IMR-90 (cell line): ENCODE results near the gene ARNT2. TPM values are rescaled to one million over a fixed set of nuclear protein-coding genes. Genes with fewer than 3 reads are reported as not detected.
A peak's percentile ranks its signal among the peaks of the same experiment; 100 is the strongest.

Experiments
- ATAC-seq: fragments of 200-7000 bp; cut with Tn5 transposase; 2 replicates; pipeline ENCODE4 v1.9.1; 2020; ENCODE audit warnings: low read depth, mild to moderate bottlenecking, moderate library complexity
- BruUV-seq: library from RNA; stranded (reverse); fragments of 400-500 nt; replicated peaks from 2 replicates; lab custom pipeline; 2021; lab: Mats Ljungman, UMichigan
- CTCF ChIA-PET: fragments of 300-600 bp; formaldehyde crosslinking; extraction: SDS; loops from one replicate; lab custom pipeline; 2021; ENCODE audit warnings: antibody characterized with exemption; lab: Yijun Ruan, JAX
- POLR2A ChIA-PET: fragments of 300-600 bp; sonication (Branson Sonifier 250); formaldehyde crosslinking; loops from one replicate; lab custom pipeline; 2022; ENCODE audit warnings: antibody characterized with exemption; ENCODE audit not compliant: unreplicated experiment; lab: Charles Lee
- DNase-seq: peaks from one replicate; pipeline ENCODE4 v3.0.0; 2013
- H2AFZ ChIP-seq: replicated peaks from 2 replicates; pipeline ENCODE3; 2013; ENCODE audit warnings: low read length, mild to moderate bottlenecking; ENCODE audit not compliant: poor library complexity
- H2AK5ac ChIP-seq: 2 replicates; pipeline ENCODE4 v1.6.1; 2013; ENCODE audit warnings: low read depth, low read length, inconsistent platforms
- H2AK9ac ChIP-seq: replicated peaks from 2 replicates; pipeline ENCODE3; 2013; ENCODE audit warnings: mild to moderate bottlenecking, low read depth, low read length, moderate library complexity; ENCODE audit not compliant: poor library complexity
- H2BK120ac ChIP-seq: 2 replicates; pipeline ENCODE4 v1.6.1; 2013; ENCODE audit warnings: low read depth, low read length, inconsistent platforms
- H2BK15ac ChIP-seq: 3 replicates; pipeline ENCODE4 v1.6.1; 2013; ENCODE audit warnings: low read depth, low read length, inconsistent platforms
- H2BK20ac ChIP-seq: 2 replicates; pipeline ENCODE4 v1.6.1; 2013; ENCODE audit warnings: low read depth, mild to moderate bottlenecking, inconsistent platforms, low read length, moderate library complexity
- H2BK5ac ChIP-seq: 2 replicates; pipeline ENCODE4 v1.6.1; 2013; ENCODE audit warnings: mild to moderate bottlenecking, low read depth, low read length, inconsistent platforms; ENCODE audit not compliant: poor library complexity, severe bottlenecking
- H3K14ac ChIP-seq: replicated peaks from 2 replicates; pipeline ENCODE4 v1.6.1; 2013; ENCODE audit warnings: low read depth, low read length, inconsistent platforms
- H3K18ac ChIP-seq: 2 replicates; pipeline ENCODE4 v1.6.1; 2013; ENCODE audit warnings: low read depth, low read length, control low read depth
- H3K23ac ChIP-seq: 2 replicates; pipeline ENCODE4 v1.6.1; 2013; ENCODE audit warnings: low read depth, low read length, inconsistent platforms
- H3K27ac ChIP-seq: 2 replicates; pipeline ENCODE4 v1.5.1; 2013; ENCODE audit warnings: mild to moderate bottlenecking, control low read depth, low read length; ENCODE audit not compliant: insufficient read depth
- H3K27me3 ChIP-seq: 2 replicates; pipeline ENCODE4 v1.6.1; 2013; ENCODE audit warnings: low read length; ENCODE audit not compliant: control insufficient read depth, insufficient read depth
- H3K36me3 ChIP-seq: 2 replicates; pipeline ENCODE4 v1.6.1; 2013; ENCODE audit warnings: low read length, mixed read lengths; ENCODE audit not compliant: control insufficient read depth, insufficient read depth
- H3K4ac ChIP-seq: 2 replicates; pipeline ENCODE4 v1.6.1; 2013; ENCODE audit warnings: low read depth, low read length, inconsistent platforms
- H3K4me1 ChIP-seq: 2 replicates; pipeline ENCODE4 v1.6.1; 2013; ENCODE audit warnings: low read length, mixed read lengths; ENCODE audit not compliant: control insufficient read depth, insufficient read depth
- H3K4me2 ChIP-seq: 2 replicates; pipeline ENCODE4 v1.6.1; 2013; ENCODE audit warnings: low read depth, mild to moderate bottlenecking, control low read depth, low read length, moderate library complexity
- H3K4me3 ChIP-seq: 2 replicates; pipeline ENCODE4 v1.5.1; 2013; ENCODE audit warnings: low read depth, mild to moderate bottlenecking, control low read depth, low read length, moderate library complexity; ENCODE audit not compliant: insufficient read depth
- H3K56ac ChIP-seq: 2 replicates; pipeline ENCODE4 v1.6.1; 2013; ENCODE audit warnings: low read length, inconsistent platforms; ENCODE audit not compliant: insufficient read depth; ENCODE audit errors: extremely low read depth
- H3K79me1 ChIP-seq, 2 experiments: 2 replicates each; pipeline ENCODE4 v1.6.1; 2013; ENCODE audit warnings: low read length in 2 of 2, inconsistent platforms in 1 of 2, low read depth in 1 of 2
- H3K9ac ChIP-seq: 2 replicates; pipeline ENCODE4 v1.6.1; 2013; ENCODE audit warnings: low read depth, low read length, control low read depth
- H3K9me1 ChIP-seq: 2 replicates; pipeline ENCODE4 v1.6.1; 2013; ENCODE audit warnings: low read length, inconsistent platforms; ENCODE audit not compliant: insufficient read depth
- H3K9me3 ChIP-seq: 2 replicates; pipeline ENCODE4 v1.6.1; 2013; ENCODE audit warnings: low read length; ENCODE audit not compliant: control insufficient read depth, insufficient read depth
- H4K20me1 ChIP-seq: 2 replicates; pipeline ENCODE4 v1.6.1; 2013; ENCODE audit warnings: low read length, inconsistent platforms; ENCODE audit not compliant: insufficient read depth
- H4K5ac ChIP-seq: 2 replicates; pipeline ENCODE4 v1.6.1; 2013; ENCODE audit warnings: mild to moderate bottlenecking, low read depth, low read length, control low read depth
- H4K8ac ChIP-seq, 2 experiments: 2 replicates each; pipeline ENCODE4 v1.6.1; 2013; ENCODE audit warnings: low read depth in 2 of 2, low read length in 2 of 2, control low read depth in 1 of 2, inconsistent platforms in 1 of 2
- H4K91ac ChIP-seq: 2 replicates; pipeline ENCODE4 v1.6.1; 2013; ENCODE audit warnings: low read depth, low read length, inconsistent platforms; ENCODE audit not compliant: insufficient read depth
- CEBPB ChIP-seq: IDR thresholded peaks from 2 replicates; pipeline ENCODE4 v1.6.1; 2012; ENCODE audit warnings: low read depth, low read length, improper control_type of control experiment
- MAZ ChIP-seq: IDR thresholded peaks from 2 replicates; pipeline ENCODE4 v1.6.1; 2012; ENCODE audit warnings: low read depth, mild to moderate bottlenecking, low read length, improper control_type of control experiment, moderate library complexity, borderline replicate concordance
- WGBS, 2 experiments: methylation state at CpG; one replicate each; pipeline versions ENCODE4 v1.1.5 to v1.1.7; 2013; ENCODE audit warnings: missing lambda C conversion rate in 2 of 2; ENCODE audit not compliant: insufficient read length in 1 of 2; ENCODE audit errors: extremely low coverage in 2 of 2; 5-methylcytosine and 5-hydroxymethylcytosine counted together
- dilution Hi-C: fragments of 300-500 bp; cut with HindIII; formaldehyde crosslinking; loops from one replicate; pipeline ENCODE4 v1.14.3; 2018; ENCODE audit warnings: low sequenced_read_pairs; ENCODE audit not compliant: unreplicated experiment
- in situ Hi-C: fragments of 300-500 bp; cut with MboI; formaldehyde crosslinking; loops from 3 replicates; pipeline ENCODE4 v1.14.3; 2019; ENCODE audit warnings: low sequenced_read_pairs, inconsistent platforms, mixed read lengths
- intact Hi-C: fragments of 100-400 bp; cut with micrococcal nuclease; formaldehyde crosslinking; loops from 2 replicates; pipeline ENCODE4 v1.10.0; 2022
- polyA plus RNA-seq, 3 experiments: library from polyadenylated mRNA; depleted of rRNA; stranded (reverse); fragments of >200 nt; gene quantifications; 2 replicates each; pipeline ENCODE4 v1.2.3, GENCODE V29; 2012; ENCODE audit warnings: low replicate concordance in 1 of 3
- total RNA-seq: library from RNA; depleted of rRNA; stranded (reverse); fragments of >200 nt; gene quantifications from 2 replicates; pipeline ENCODE4 v1.2.3, GENCODE V29; 2012
- TF ChIP-seq, protein P1 (sequence below): conservative IDR thresholded peaks from 2 replicates; pipeline ENCODE4 v1.5.1; 2012; ENCODE audit warnings: mild to moderate bottlenecking, low read depth, low read length, improper control_type of control experiment

Gene ARNT2
- total and polyA plus RNA-seq, 2 of the 4 experiments (the other 2 are of a cell fraction) = 18.2 to 19.0 TPM

DNA sequence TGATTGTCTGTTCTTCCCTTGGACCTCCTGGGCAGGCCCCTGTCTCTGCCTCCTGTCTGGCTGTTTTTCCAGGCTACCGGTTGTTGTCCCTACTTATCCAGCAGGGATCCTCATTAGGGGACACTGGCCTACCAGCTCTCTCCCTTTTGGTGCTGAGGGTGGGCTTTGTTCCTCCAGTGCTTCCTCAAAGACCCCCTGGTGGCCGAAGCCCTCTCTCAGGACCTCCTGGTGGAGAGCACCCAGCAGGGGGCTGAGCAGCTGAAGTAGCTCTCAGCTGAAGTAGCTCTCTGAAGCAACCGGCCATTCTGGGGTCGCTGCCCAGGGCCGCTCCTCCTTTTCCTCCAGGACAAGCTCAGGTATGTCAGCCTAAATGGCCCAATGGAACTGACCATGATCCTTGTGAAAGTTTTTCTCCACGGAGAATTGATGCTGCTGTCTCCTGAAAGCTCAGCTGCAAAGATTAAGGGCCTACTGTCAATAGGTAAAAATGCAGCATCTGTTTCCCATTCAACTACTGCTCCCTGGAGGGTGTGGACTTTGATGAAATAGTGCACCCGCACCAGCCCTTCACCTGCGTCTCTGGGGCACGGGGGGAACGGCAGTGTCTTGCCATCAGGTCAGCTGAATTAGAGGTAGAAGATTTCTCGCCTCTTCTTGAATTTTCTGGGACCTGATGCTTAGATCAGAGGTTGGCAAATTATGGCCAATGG is 27.6 kb downstream of the ARNT2 start:
- WGBS, 2 experiments = 71% methylated on average over 2 of the region's 11 CpGs; no CpG with 5 or more reads in 1 of the 2 experiments

More for the DNA sequence above, 27.6 kb downstream of the ARNT2 start:
- DNase-seq (no peak), ATAC-seq (no peak)
- no peak overlapping the region for H3K27ac ChIP-seq
- H3K14ac ChIP-seq = no peak overlapping the region
- H2BK120ac ChIP-seq = no peak overlapping the region
- dilution Hi-C loops (no loop called here), in situ Hi-C loops (no loop called here), intact Hi-C loops (no loop called here)
- no peak overlapping the region for H4K5ac ChIP-seq
- H2BK5ac ChIP-seq = no peak overlapping the region
- H3K9me3 ChIP-seq = no peaks in the 10 kb centered on the region
- POLR2A ChIA-PET = interaction anchor here (0.6 kb wide), 1 partner anchor 13 kb away, joined by 12 read pairs; no protein-coding TSS in a partner anchor
- TF ChIP-seq MAZ (no peak), CEBPB (no peak)
- TF ChIP-seq, protein P1, sequence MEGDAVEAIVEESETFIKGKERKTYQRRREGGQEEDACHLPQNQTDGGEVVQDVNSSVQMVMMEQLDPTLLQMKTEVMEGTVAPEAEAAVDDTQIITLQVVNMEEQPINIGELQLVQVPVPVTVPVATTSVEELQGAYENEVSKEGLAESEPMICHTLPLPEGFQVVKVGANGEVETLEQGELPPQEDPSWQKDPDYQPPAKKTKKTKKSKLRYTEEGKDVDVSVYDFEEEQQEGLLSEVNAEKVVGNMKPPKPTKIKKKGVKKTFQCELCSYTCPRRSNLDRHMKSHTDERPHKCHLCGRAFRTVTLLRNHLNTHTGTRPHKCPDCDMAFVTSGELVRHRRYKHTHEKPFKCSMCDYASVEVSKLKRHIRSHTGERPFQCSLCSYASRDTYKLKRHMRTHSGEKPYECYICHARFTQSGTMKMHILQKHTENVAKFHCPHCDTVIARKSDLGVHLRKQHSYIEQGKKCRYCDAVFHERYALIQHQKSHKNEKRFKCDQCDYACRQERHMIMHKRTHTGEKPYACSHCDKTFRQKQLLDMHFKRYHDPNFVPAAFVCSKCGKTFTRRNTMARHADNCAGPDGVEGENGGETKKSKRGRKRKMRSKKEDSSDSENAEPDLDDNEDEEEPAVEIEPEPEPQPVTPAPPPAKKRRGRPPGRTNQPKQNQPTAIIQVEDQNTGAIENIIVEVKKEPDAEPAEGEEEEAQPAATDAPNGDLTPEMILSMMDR = 0 out of 2 replicates have a peak, but pooled peaks have one; percentile 2
- no TSS peak for BruUV-seq
- no peaks in the 10 kb centered on the region for H4K20me1 ChIP-seq
- peaks cover 10 to 55% of the 10 kb centered on the region in 2 experiments; a peak in 3 of 4 replicates for H3K79me1 ChIP-seq
- no peak overlapping the region for H3K18ac ChIP-seq
- H3K9ac ChIP-seq = no peak overlapping the region
- no peak overlapping the region for H2AFZ ChIP-seq
- no peak overlapping the region for H3K4me3 ChIP-seq
- no peak overlapping the region for H3K56ac ChIP-seq
- no peak overlapping the region for H3K23ac ChIP-seq
- H3K27me3 ChIP-seq = no peaks in the 10 kb centered on the region
- H3K4ac ChIP-seq = 0 out of 2 replicates have a peak overlapping the region, but pooled peaks have one; percentile 13
- CTCF ChIA-PET = interaction anchor here (0.8 kb wide), 1 partner anchor 12 kb away, joined by 3 read pairs; no protein-coding TSS in a partner anchor
- peaks cover 8% of the 10 kb centered on the region for H3K9me1 ChIP-seq
- H2BK15ac ChIP-seq = no peak overlapping the region
- peaks cover 10% of the 10 kb centered on the region for H3K4me1 ChIP-seq
- no peak overlapping the region for H2AK9ac ChIP-seq
- H2BK20ac ChIP-seq = no peak overlapping the region
- no peaks in the 10 kb centered on the region for H3K36me3 ChIP-seq
- H4K91ac ChIP-seq = no peak overlapping the region
- no peak overlapping the region for H4K8ac ChIP-seq
- H2AK5ac ChIP-seq = no peak overlapping the region
- no peak overlapping the region for H3K4me2 ChIP-seq
